Kidney tubule cell (primary cell): ENCODE results near the gene FADS1.
A peak's percentile ranks its signal among the peaks of the same experiment; 100 is the strongest.

ENCODE experiments used
- DNase-seq: peaks from one replicate; pipeline ENCODE4 v3.0.0-alpha.2; 2018; ENCODE audit warnings: low spot score

The FADS1 gene

DNA sequence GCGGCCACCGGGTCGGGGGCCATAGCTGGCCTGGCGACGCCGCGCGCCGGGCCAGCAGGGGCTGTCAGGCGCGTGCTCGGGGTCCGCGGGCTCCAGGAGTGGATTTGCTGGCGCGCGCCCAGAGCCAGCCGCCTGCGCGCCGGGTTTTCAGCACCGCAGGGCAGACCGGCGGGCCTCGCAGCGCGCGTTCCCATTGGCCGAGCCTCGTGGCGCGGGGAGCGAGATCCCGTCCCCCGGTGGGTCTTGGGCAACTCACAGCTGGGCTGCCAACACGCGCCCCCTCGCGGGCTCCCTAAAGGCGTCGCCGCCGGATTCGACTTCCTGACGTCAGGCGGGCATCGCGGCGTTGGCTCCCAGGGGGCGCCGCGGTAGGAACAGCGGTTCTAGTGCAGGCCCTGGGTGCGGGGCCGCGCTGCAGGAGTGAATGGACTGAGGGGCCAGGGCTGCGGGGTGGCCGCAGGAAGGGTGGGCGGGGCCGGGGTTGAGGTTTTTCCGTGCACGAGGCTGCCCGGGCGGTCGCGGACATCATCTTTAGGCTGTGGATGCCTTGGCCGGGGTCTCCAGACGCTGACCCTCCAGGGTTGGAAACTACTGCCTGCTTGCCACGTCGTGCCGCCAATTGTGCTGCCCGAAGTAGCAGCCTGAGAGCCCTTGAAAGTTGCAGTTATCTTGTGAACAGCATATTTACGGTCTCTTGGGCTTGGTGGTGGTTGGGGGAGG, at the start of gene FADS1:
FADS1 (minus strand) TSS at position 268 of the 720 bp plus-strand sequence; CDS start at position 194, 74 bp downstream.
- DNase-seq, result peak; percentile 94

DNA sequence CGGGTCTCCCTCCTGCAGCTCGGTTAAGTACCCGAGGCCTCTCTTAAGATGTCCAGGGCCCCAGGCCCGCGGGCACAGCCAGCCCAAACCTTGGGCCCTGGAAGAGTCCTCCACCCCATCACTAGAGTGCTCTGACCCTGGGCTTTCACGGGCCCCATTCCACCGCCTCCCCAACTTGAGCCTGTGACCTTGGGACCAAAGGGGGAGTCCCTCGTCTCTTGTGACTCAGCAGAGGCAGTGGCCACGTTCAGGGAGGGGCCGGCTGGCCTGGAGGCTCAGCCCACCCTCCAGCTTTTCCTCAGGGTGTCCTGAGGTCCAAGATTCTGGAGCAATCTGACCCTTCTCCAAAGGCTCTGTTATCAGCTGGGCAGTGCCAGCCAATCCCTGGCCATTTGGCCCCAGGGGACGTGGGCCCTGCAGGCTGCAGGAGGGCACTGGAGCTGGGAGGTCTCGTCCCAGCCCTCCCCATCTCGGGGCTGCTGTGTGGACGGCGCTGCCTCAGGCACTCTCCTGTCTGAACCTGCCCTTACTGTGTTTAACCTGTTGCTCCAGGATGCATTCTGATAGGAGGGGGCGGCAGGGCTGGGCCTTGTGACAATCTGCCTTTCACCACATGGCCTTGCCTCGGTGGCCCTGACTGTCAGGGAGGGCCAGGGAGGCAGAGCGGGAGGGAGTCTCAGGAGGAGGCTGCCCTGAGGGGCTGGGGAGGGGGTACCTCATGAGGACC, 49.6 kb upstream of the FADS1 start:
- DNase-seq, result no peak

DNA sequence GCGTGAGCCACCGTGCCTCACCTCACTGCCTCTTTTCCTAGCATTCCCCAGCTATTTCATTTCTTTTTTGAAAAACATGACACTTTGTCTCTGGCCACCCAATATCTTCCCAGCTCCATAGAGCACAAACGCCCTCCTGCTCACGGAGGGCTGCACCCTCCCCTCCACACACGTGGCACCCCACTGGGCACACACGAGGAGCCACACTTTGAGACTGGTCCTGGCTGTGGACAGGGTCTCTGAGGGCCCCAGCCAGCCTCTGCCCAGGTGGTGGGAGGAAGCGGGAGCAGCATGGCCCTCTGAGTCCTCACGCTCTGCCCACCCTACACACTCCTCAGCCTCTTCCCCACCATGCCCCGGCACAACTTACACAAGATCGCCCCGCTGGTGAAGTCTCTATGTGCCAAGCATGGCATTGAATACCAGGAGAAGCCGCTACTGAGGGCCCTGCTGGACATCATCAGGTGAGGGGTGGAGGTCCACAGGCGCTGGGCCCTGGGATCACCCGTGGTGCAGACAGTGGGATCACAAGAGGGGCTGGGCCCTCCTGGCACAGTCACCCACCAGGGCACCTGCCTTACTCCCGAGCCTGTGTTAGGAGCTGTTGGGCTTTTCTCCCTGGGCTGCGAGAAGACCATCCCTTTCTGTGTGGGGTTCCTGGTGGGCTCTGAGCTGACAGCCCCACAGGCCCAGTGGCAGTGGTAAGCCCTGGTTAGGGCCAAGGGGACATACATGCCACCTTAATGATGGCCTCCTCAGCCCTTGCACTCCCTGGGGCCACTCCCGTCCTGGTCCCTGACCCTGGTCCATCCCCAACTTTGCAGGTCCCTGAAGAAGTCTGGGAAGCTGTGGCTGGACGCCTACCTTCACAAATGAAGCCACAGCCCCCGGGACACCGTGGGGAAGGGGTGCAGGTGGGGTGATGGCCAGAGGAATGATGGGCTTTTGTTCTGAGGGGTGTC, 48.3 kb upstream of the FADS1 start:
- no peak for DNase-seq

DNA sequence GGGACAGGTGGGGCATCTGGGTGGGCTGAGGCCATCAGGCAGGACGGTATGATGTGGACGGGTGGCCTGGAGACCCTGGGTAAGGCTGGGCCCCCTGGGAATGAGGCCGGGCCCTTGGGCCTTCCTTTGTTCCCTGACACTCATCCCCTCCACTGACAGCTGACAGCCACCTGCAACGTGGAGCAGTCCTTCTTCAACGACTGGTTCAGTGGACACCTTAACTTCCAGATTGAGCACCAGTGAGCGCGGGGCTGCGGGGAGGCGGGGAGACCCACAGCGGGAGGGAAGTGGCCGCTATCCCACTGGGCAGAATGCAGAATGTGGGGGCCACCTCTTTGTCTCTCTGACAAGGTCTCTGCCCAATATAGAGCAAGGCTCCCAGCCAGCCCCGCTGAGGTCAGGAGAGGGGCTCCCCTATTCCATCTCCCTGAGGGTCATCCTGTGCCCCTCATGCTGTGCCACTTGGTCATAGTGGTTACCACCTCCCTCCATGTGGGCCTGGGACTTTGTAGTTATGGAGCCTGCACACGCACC, 46.8 kb upstream of the FADS1 start:
- no peak for DNase-seq

DNA sequence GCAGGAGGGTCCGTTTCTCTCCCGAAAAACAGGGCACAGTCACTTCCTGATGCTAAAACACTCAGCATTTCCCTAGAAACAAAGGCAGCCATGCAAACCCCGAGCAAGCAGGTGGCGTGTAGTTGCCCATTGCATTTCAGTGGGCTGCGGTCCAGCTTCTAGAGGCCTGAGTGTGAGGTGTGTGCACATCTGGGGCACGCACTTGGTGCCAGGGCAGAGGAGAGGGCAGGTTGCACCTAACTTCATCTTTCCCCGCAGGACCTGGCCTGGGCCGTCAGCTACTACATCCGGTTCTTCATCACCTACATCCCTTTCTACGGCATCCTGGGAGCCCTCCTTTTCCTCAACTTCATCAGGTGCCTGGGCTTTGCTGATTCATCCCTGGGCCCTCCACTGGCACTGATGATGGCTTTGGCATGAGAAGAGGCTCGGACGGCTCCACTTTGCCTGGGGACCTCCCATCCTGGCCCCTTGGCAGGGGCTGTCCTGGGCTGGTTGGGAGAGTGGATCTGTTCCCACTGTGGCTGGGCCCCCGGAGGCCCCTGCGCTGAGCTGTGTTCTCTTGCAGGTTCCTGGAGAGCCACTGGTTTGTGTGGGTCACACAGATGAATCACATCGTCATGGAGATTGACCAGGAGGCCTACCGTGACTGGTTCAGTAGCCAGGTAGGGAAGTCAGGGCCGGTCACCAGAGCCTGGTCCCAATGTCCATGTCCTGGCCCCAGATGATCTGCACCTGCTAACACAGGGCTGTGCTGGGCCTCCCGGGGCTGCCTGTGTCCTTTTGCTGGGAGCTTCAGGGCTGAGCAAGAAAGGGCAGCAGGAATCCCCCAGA, 46.1 kb upstream of the FADS1 start:
- peak; percentile 59 for DNase-seq

DNA sequence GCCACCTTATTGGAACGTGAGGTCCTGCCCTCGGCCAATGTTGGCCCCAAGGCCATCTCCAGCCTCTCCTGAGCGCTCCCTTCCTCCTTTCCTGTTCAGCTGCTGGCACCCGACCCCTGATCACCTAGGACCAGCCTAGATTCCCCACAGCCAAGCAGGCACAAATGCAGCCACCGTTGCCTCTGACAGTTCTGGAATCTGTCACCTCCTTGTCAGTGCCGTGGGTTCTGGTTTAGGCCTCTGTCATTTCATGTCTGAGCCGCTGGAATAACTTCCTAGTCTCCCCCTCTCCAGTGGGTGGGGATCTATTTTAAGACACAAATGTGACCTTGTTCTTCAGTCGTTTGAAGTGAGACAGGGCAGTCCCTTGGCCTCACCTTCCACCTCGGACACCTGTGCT, 44.8 kb upstream of the FADS1 start:
- DNase-seq, result no peak

DNA sequence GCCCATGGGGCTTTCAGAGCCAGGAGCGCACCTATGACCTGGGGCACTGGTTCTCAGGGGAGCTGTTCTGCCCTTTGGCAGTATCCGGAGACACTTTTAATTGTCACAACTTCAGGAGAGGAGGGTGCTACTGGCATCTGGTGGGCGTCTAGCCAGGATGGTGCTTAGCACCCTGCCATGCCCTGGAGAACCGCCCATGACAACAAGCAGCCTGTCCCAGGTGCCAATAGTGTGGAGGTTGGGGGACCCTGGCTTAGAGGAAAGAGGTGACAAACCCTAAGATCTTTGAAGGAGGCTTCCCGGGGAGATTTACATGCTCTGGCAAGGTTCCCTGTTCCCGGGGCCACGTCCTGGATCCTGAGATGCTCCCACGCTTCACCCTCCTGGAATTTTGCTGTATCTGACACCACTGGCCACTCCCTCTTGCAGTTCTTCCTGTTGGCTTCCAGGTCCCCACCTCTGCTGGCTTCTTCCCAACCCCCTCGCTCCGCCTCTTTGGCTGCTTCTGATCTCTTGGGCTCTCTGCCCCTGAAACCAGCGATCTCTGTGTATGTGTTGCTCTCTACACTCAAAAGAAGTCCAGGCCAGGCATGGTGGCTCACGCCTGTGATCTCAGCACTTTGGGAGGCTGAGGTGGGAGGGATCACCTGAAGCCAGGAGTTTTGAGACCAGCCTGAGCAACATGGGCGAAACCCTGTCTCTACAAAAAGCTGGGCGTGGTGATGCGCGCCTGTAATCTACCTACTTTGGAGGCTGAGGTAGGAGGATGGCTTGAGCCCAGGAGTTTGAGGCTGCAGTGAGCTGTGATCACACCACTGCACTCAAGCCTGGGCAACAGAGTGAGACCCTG, 43.5 kb upstream of the FADS1 start:
- peak; percentile 25 for DNase-seq

DNA sequence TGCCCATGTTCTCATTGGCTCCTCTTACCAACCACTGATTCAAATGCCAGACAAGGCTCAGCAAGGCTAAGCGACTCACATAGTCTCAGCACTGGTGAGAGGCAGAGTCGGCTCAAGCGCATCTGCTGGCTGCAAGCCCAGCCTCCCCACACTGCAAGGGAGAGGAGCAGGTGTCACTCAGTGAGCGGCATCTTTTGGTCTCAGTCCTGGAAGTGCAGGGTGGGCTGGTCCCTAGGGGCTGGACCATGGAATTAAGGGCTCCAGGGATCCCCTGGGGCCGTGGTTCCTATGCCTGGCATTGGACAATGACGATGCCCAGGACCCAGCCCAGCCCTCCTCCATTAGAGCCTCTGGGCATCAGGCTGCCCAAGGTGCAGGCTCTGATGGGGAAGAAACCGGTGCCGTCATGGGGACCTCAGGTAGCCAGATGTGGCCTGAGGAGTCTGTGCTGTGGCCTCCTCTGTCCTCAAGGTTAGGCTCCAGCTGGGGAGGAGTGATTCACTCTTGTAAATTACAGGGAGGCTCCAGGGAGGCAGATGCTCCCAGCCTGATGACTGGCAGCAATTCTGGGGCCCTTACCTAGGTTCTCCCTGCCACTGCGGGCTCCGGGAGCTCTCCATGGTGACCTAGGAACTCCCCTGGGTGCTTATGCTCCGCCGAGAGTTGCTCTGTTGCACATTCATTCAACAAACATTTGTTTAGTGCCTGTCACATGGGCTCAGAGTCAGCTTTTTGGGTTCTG, 39.3 kb upstream of the FADS1 start:
- DNase-seq, result peak; percentile 46

DNA sequence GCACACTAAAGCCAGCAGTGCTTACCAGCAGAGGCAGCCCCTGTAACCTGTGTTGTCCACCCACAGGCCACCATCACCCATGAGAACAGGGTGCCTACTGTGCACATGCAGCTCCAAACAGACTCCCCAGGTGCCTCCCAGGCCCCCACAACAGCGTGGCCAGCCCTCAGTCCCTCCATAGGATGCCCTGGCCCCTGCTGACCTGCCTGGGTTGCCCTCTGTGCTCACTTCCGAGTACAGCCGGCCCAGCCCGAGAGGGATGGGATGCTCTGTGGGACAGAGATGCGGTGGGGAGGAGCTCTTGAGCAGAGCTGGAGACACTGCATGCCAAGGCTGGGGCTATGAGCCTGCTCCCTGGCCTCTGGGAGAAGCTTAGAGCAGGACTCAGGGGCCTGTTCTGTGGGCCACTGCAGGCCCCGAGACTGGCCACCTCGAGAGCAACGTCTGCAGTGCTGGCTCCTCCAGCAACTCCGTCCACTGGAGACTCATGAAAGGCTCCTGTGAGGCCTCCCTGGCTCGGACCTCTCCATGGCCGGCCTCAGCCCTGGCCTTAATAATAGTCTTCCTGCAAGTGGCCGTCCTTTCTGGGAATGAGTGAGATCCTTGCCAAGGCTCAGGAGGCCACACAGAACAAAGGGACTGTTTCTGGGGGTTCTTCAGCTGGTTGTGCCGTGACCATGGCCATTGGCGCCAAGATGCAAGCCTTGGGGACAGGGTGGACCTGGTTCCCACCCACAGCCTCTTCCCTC, 38.3 kb upstream of the FADS1 start:
- no peak for DNase-seq

DNA sequence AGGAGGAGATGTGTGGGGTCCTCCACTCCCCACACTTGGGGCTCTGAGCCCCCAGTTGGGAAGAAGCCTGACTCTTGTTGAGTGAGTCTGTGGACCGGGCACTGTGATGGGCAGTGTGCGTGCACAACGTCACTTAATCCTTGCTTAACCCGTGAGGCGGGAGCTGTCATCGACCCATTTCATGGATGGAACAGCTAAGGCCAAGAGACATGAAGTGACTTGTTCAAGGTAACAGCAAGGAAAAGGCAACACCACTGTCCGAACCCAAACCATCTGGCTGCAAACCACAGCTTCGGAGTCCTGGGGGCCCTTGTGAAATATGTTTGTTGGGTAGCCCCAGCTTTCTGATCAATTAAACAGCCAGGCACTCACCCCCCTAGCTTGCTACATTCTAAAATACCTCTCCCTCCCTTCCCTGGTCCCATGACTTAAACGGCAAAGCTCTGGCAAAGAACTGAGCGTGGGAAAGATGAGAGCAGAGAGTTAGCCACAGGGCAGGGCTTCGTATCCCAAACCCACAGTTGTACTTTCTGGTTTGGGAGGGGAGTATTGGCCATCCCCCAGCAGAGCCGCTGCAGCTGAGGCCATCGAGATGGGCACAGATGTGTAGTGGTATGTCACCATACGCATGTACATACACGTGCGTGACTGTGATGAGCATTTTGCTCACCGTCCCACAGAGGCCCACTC, 37.5 kb upstream of the FADS1 start:
- DNase-seq, result no peak

DNA sequence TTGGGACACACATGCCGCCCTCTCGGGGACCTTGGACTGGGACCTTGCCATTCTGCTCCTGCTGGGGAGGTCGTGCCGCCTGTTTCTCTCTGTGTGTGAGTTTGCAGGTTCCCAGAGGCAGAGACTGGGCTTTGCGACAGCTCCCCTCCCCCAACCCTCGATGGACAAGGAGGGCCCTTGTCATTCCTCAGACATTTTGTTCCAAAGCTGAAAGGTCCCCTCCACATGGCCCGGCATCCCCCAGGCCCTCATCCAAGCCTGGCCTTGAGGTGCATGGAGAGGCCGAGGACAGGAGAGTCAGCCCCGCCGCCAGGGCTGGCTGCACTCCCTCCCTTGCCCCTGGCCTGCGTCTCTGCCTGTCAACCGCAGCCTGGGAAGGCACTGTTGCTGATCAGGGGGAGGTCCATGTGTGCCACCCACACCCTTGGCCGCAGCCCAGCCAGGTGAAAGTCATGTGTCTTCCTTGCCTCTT, 36.9 kb upstream of the FADS1 start:
- no peak for DNase-seq

DNA sequence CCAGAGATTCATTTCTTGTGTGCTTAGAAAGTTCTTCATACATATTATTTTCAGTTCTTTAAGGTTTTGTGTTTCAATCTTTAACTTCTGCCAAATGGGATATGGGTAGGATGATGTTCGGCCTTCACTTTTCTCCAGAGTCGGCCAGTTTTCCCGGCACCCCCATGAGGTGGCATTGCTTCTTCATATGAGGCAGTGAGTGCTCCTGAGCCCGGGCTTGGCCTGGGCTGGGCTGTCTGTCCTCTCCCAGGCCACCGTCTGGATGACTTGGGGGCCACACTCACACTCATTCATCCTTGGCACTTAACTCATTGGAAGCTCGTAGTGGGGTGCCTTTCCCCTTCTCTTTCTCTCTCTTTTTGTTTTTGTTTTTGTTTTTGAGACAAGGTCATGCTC, 35.1 kb upstream of the FADS1 start:
- no peak for DNase-seq

DNA sequence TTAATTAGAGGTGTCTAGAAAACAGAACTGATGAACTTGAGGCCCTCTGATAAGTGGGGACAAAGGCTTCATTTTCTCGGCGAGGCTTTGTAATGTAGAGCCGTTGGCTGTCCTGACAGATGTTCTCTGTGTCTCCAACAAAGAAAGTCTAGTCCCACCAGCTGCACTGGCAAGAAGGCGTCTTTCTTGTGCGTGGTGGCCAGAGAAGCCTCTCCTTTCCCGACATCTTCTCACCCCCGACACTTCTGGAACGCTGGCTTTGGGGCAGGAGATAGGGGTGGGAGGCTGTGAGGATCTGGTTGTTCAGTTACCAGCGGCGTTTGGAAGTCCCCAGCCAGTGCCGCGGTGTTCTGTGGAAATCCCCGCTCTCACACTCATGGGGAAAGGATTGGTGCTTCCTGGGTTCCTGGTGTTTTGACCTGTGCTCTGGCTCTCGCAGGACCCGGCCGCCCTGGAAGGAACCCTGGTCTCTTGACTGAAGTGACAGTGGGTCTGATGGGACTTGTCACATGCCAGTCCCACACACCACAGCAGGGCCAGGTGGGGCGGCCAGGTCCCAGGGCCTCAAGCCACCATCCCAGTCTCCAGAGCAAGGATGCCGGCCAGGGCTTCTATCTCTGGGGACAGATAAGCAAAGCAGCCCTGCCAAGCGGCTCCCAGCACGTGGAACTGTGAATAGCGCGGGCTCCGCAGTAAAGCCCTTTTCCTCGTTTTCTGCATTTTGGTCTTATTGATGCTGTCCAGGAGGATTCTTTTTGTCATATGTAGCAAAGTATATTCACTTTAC, 34.5 kb upstream of the FADS1 start:
- DNase-seq, result peak; percentile 11

DNA sequence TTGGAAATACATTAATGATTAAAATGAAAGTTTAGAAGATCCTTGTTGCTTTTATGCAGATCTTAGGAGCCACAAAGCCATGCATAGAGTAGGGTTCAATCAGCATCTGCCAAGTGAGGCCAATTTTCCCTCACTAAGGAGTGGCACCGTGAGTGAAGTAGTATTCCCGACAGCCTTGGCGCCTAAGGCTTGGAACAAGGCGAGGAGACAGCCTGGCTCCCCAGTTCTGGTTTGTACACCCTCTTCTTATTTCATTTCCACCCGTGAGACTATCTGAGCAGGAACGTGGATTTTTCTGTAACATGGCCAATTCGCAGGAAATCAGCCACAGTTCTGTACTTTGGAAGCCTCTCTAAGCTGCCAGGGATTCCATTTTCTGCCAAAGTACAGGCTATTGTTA, 33.9 kb upstream of the FADS1 start:
- DNase-seq, result no peak

DNA sequence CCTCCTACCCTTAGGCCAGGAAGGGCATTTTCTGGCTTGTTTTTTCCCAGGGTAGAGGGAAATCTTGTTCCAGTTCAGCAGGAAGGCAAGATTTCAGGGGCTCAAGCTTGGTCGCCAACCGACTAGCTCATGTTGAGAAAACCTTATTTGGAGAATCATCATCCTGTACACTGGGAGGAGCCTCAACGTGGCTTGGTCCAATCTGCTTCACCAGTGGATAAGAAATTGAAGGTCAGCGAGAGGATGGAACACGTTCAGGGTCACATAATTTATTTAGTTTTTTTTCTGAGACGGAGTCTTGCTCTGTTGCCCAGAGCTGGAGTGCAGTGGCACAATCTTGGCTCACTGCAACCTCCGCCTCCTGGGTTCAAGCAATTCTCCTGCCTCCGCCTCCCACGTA, 31.8 kb upstream of the FADS1 start:
- DNase-seq, result no peak

DNA sequence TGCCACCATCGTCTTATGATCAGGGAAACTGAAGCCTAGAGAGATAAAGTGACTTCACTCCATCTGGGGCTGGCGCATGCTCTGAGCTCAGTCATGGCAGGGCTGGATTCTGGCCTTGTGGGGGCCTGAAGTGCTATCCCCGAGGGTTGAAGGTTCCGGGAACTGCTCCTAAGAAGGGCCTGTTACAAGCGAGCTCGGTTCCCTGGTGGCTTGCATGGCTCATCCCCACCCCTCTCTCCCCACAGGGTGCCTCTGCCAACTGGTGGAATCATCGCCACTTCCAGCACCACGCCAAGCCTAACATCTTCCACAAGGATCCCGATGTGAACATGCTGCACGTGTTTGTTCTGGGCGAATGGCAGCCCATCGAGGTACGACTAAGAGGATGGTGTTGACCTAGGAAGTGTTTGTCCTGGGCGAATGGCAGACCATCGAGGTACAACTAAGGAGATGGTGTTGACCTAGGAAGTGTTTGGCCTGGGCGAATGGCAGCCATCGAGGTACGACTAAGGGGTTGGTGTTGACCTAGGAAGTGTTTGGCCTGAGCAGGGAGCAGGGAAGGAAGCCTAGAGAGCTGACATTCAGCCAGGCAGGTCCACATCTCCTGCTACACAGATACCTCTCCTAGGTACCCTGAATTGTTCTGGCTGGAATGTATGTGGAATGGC, 31.2 kb upstream of the FADS1 start:
- DNase-seq, result no peak
